WTC11 (cell line): ENCODE results near the gene GRAP.

Experiments used
- ATF2 ChIP-seq: sonication (generic); formaldehyde crosslinking; IDR thresholded peaks from 2 replicates; pipeline ENCODE4 v1.8.1; 2022; ENCODE audit warnings: low read depth, missing genetic modification reagents, borderline replicate concordance
- CREB1 ChIP-seq: sonication (generic); formaldehyde crosslinking; IDR thresholded peaks from 2 replicates; pipeline ENCODE4 v1.8.0; 2023; ENCODE audit warnings: mild to moderate bottlenecking, missing genetic modification reagents
- CTCF ChIP-seq: fragments of 200-600 bp; IDR thresholded peaks from 2 replicates; pipeline ENCODE4 v1.8.0; 2022; ENCODE audit warnings: antibody characterized with exemption
- ETV6 ChIP-seq: sonication (generic); formaldehyde crosslinking; IDR thresholded peaks from 2 replicates; pipeline ENCODE4 v1.8.1; 2022; ENCODE audit warnings: mild to moderate bottlenecking, missing genetic modification reagents
- FOXK1 ChIP-seq: sonication (generic); formaldehyde crosslinking; IDR thresholded peaks from 2 replicates; pipeline ENCODE4 v1.8.0; 2022; ENCODE audit warnings: mild to moderate bottlenecking, moderate library complexity, missing genetic modification reagents
- GTF2I ChIP-seq: fragments of 250-450 bp; sonication (Bioruptor Pico); conservative IDR thresholded peaks from 2 replicates; pipeline ENCODE4 v1.4.0; 2021; ENCODE audit warnings: mild to moderate bottlenecking
- JUN ChIP-seq: sonication (generic); formaldehyde crosslinking; IDR thresholded peaks from 2 replicates; pipeline ENCODE4 v1.8.0; 2023; ENCODE audit warnings: mild to moderate bottlenecking, missing genetic modification reagents
- MYBL2 ChIP-seq: sonication (generic); formaldehyde crosslinking; IDR thresholded peaks from 2 replicates; pipeline ENCODE4 v1.8.1; 2023; ENCODE audit warnings: mild to moderate bottlenecking, moderate library complexity, missing genetic modification reagents
- NR2C2 ChIP-seq: sonication (generic); formaldehyde crosslinking; IDR thresholded peaks from 2 replicates; pipeline ENCODE4 v1.8.0; 2022; ENCODE audit warnings: mild to moderate bottlenecking, missing genetic modification reagents
- PREB ChIP-seq: sonication (generic); formaldehyde crosslinking; IDR thresholded peaks from 2 replicates; pipeline ENCODE4 v1.8.1; 2022; ENCODE audit warnings: mild to moderate bottlenecking, missing genetic modification reagents, moderate library complexity, borderline replicate concordance
- SMAD4 ChIP-seq: sonication (generic); formaldehyde crosslinking; IDR thresholded peaks from 2 replicates; pipeline ENCODE4 v1.8.0; 2022; ENCODE audit warnings: mild to moderate bottlenecking, missing genetic modification reagents
- ZNF232 ChIP-seq: sonication (generic); formaldehyde crosslinking; IDR thresholded peaks from 2 replicates; pipeline ENCODE4 v1.8.0; 2022; ENCODE audit warnings: mild to moderate bottlenecking, missing genetic modification reagents

- TF ChIP-seq JUN (CRISPR knock-in tag) (no peak), SMAD4 (CRISPR knock-in tag) (no peak), CTCF (no peak), MYBL2 (CRISPR knock-in tag) (no peak), ZNF232 (CRISPR knock-in tag) (no peak), PREB (CRISPR knock-in tag) (no peak), GTF2I (CRISPR knock-in tag) (no peak), FOXK1 (CRISPR knock-in tag) (no peak), ATF2 (CRISPR knock-in tag) (no peak), ETV6 (CRISPR knock-in tag) (no peak), CREB1 (CRISPR knock-in tag) (no peak), NR2C2 (CRISPR knock-in tag) (no peak)
These were observed 22.4 kb downstream of the GRAP start for GRCh38 chr17:19024101-19025078.
